ENCODE data around the gene XYLB.

Gene XYLB

GRCh38 chr3:38325256-38325655 is 21.3 kb upstream of the XYLB start:
- no peak for DNase-seq

- DNase-seq, result no peak
Measured at GRCh38 chr3:38327335-38328009, 19.1 kb upstream of the XYLB start.

GRCh38 chr3:38331257-38332022 is 15.1 kb upstream of the XYLB start:
- no peak for DNase-seq

- no peak for DNase-seq
Measured at GRCh38 chr3:38332201-38332600, 14.4 kb upstream of the XYLB start.

GRCh38 chr3:38334142-38335055 is 12.2 kb upstream of the XYLB start:
- DNase-seq, result no peak

- no peak for DNase-seq
Measured at GRCh38 chr3:38335263-38335662, 11.3 kb upstream of the XYLB start.

- no peak for DNase-seq
Measured at GRCh38 chr3:38337703-38338102, 8.9 kb upstream of the XYLB start.

GRCh38 chr3:38343797-38344594 is 2.6 kb upstream of the XYLB start:
- no peak for DNase-seq

GRCh38 chr3:38345879-38346586 is 552 bp upstream of the XYLB start:
- no peak for DNase-seq

- DNase-seq, result no peak
Measured at GRCh38 chr3:38347421-38348200, 1.0 kb downstream of the XYLB start.

GRCh38 chr3:38348903-38349302 is 2.3 kb downstream of the XYLB start:
- DNase-seq, result no peak

- no peak for DNase-seq
Measured at GRCh38 chr3:38349684-38350359, 3.2 kb downstream of the XYLB start.

- DNase-seq, result no peak
Measured at GRCh38 chr3:38353151-38353550, 6.6 kb downstream of the XYLB start.

- DNase-seq, result no peak
Measured at GRCh38 chr3:38354588-38355330, 8.2 kb downstream of the XYLB start.

- DNase-seq, result no peak
Measured at GRCh38 chr3:38359038-38359437, 12.5 kb downstream of the XYLB start.

- no peak for DNase-seq
Measured at GRCh38 chr3:38360345-38360744, 13.8 kb downstream of the XYLB start.

- DNase-seq, result no peak
Measured at GRCh38 chr3:38361496-38361895, 14.9 kb downstream of the XYLB start.

GRCh38 chr3:38362825-38363224 is 16.2 kb downstream of the XYLB start:
- DNase-seq, result no peak

GRCh38 chr3:38364721-38365400 is 18.3 kb downstream of the XYLB start:
- no peak for DNase-seq

Data from CD4-positive, alpha-beta T cell treated with Interleukin-17A for 4 hours (primary cell).